ENCODE data around the gene PXDN. TPM values are rescaled to one million over a fixed set of nuclear protein-coding genes. Genes with fewer than 3 reads are reported as not detected.

Gene PXDN
- total and polyA plus RNA-seq, 9 of the 15 experiments (the other 6 are each of a cell fraction or from before 2014, with no cell fraction given): 0.49 TPM; not detected in 8

GRCh38 chr2:1645761-1646476 is 98.4 kb downstream of the PXDN start:
- no peak for FAIRE-seq
- H3K79me2 ChIP-seq (ENCODE audit: control insufficient read depth, insufficient read depth, low read length): no peaks in the 10 kb centered on the region
- no peaks in the 10 kb centered on the region for H3K9me3 ChIP-seq (replicated peaks; ENCODE audit: control insufficient read depth, insufficient read depth, low read depth, low read length)
- TF ChIP-seq BCL6 (CRISPR knock-in tag; IDR thresholded peaks at IDR 0.05) (no peak), CCAR2 (IDR thresholded peaks at IDR 0.05; ENCODE audit: low read depth, low read length) (no peak), ZNF184 (CRISPR knock-in tag; IDR thresholded peaks at IDR 0.05) (no peak), ZNF12 (CRISPR knock-in tag; IDR thresholded peaks at IDR 0.05) (no peak), BRF1 (IDR thresholded peaks at IDR 0.05; ENCODE audit: borderline replicate concordance, extremely low read depth, insufficient read length) (no peak), GABPB2 (CRISPR knock-in tag; conservative IDR thresholded peaks at IDR 0.05) (no peak), TEAD4 (IDR thresholded peaks at IDR 0.05; ENCODE audit: low read length) (no peak), TEAD4 (CRISPR knock-in tag; IDR thresholded peaks at IDR 0.05; ENCODE audit: borderline replicate concordance) (no peak), RBM22 (IDR thresholded peaks at IDR 0.05; ENCODE audit: low read depth, low read length, poor library complexity, severe bottlenecking) (no peak), ETS1 (conservative IDR thresholded peaks at IDR 0.05; ENCODE audit: control insufficient read depth, low read depth, low read length) (no peak), KLF16 (IDR thresholded peaks at IDR 0.05) (no peak), CREBBP (IDR thresholded peaks at IDR 0.05; ENCODE audit: low read depth, low read length) (no peak)
- H2AFZ ChIP-seq (ENCODE audit: low read depth, low read length): no peak overlapping the region
- H3K4me2 ChIP-seq (ENCODE audit: insufficient read depth, low read length): no peak overlapping the region
- H3K9ac ChIP-seq (ENCODE audit: insufficient read depth in 1 of 2, low read depth in 2 of 2, low read length in 2 of 2): no peak overlapping the region
- intact Hi-C loops (cut with micrococcal nuclease): no loop called here
- H3K9me1 ChIP-seq (ENCODE audit: control insufficient read depth, insufficient read depth, low read length): no peaks in the 10 kb centered on the region
- WGBS (ENCODE audit: insufficient coverage, low coverage, missing lambda C conversion rate): under 1% methylated on average over 17 of the region's 19 CpGs
- no TSS peak for BruUV-seq (replicated peaks)
- H3K27me3 ChIP-seq (ENCODE audit: control insufficient read depth in 2 of 2, insufficient read depth in 2 of 2, low read length in 2 of 2): peaks cover 15 to 72% of the 10 kb centered on the region in 2 experiments
- no peak for DNase-seq (ENCODE audit: extremely low read depth in 1 of 4, low spot score in 3 of 4)
- ChIA-PET CTCF (ENCODE audit: low intra/inter-chr PET ratio) (no interaction called here), POLR2A (interaction anchor here (0.7 kb wide), 1 partner anchor 839 kb away, joined by 4 read pairs; no protein-coding TSS in a partner anchor)
- H3K27ac ChIP-seq (ENCODE audit: extremely low read depth, low read depth, low read length): no peak overlapping the region
- H3K36me3 ChIP-seq (ENCODE audit: control insufficient read depth, insufficient read depth, low read length): no peaks in the 10 kb centered on the region
- no peak for ATAC-seq
- no peak overlapping the region for H3K4me3 ChIP-seq
- no peaks in the 10 kb centered on the region for H4K20me1 ChIP-seq (replicated peaks; ENCODE audit: control insufficient read depth, insufficient read depth, low read length)
- in situ Hi-C loops (cut with MboI): no loop called here
- peaks cover 0 to 7% of the 10 kb centered on the region in 2 experiments; a peak in 1 of 5 replicates for H3K4me1 ChIP-seq (replicated peaks in 1 of 2; ENCODE audit: control insufficient read depth in 2 of 2, insufficient read depth in 2 of 2, low read length in 2 of 2)

Measured in K562 (cell line).